Activated T-cell treated with anti-CD3 and anti-CD28 coated beads, Interleukin-2, amount 50 U/mL, for 72 hours (primary cell): ENCODE results near the gene NTNG2. TPM values are rescaled to one million over a fixed set of nuclear protein-coding genes. Genes with fewer than 3 reads are reported as not detected.
"Not testable (repeated sequence)": the region's sequence is repeated elsewhere in the genome, so short reads cannot be mapped to it uniquely, and the experiment has no call there.

Experiments used
- ATAC-seq, 2 donors: fragments of 150-1000 bp; cut with Tn5 transposase; replicated peaks in 1 of 2; 2 replicates each; pipeline ENCODE4 v1.10.0; 2021; ENCODE audit warnings: moderate library complexity in 2 of 2, mild to moderate bottlenecking in 1 of 2
- DNase-seq, 2 donors: peaks; one replicate each; pipeline ENCODE4 v3.0.0; 2021 to 2022; ENCODE audit warnings: mixed read lengths in 1 of 2
- H3K27ac Mint-ChIP-seq: one replicate; pipeline ENCODE4 v1.8.0; 2022; ENCODE audit warnings: mild to moderate bottlenecking, moderate library complexity, mixed read lengths
- H3K27me3 Mint-ChIP-seq: one replicate; pipeline ENCODE4 v1.8.0; 2022; ENCODE audit warnings: low read depth, mixed read lengths
- H3K36me3 Mint-ChIP-seq, 2 donors: one replicate each; pipeline ENCODE4 v1.8.0; 2022; ENCODE audit warnings: mixed read lengths in 2 of 2, mild to moderate bottlenecking in 1 of 2; ENCODE audit not compliant: insufficient read depth in 2 of 2
- H3K4me1 Mint-ChIP-seq: one replicate; pipeline ENCODE4 v1.8.0; 2022; ENCODE audit warnings: low read depth, mixed read lengths
- H3K4me3 Mint-ChIP-seq, 2 donors: one replicate each; pipeline ENCODE4 v1.8.0; 2022; ENCODE audit warnings: mild to moderate bottlenecking in 2 of 2, mixed read lengths in 2 of 2, moderate library complexity in 2 of 2
- H3K9me3 Mint-ChIP-seq, 2 donors: one replicate each; pipeline ENCODE4 v1.8.0; 2022; ENCODE audit warnings: mixed read lengths in 2 of 2
- total RNA-seq, 2 donors: library from RNA; stranded (reverse); gene quantifications; one replicate each; pipeline ENCODE4 v1.2.3, GENCODE V29; 2022

Gene NTNG2
- 1 to 10 TPM; 3.2 to 5.4 TPM for total RNA-seq

- Mint-ChIP-seq H3K4me1 (peaks cover 5% of the 10 kb centered on the region), H3K27me3 (peaks cover 62% of the 10 kb centered on the region), H3K4me3 (peak within 1 kb of the TSS; percentile 91 to 96), H3K9me3 (no peaks in the 10 kb centered on the region), H3K27ac (peak within 1 kb of the TSS; percentile 43), H3K36me3 (peaks cover 0 to 5% of the 10 kb centered on the region in 2 donors)
- ATAC-seq (peak; percentile 6 to 26), DNase-seq (peak in 1 of 2 donors; percentile 27)
Observed at GRCh38 chr9:132161743-132162184, at the start of gene NTNG2. TSS of gene NTNG2 (plus strand) at chr9:132162058. CDS start at chr9:132166832, 4,774 bp downstream.

- H3K4me3 Mint-ChIP-seq: no peak overlapping the region
- peaks cover 2 to 4% of the 10 kb centered on the region in 2 donors for H3K9me3 Mint-ChIP-seq
- H3K27ac Mint-ChIP-seq: no peak overlapping the region
- no peaks in the 10 kb centered on the region for H3K4me1 Mint-ChIP-seq
- peaks cover 71% of the 10 kb centered on the region for H3K27me3 Mint-ChIP-seq
- DNase-seq (peak; percentile 51 to 59), ATAC-seq (peak in 1 of 2 donors; percentile 38)
- H3K36me3 Mint-ChIP-seq: no peaks in the 10 kb centered on the region
Observed at GRCh38 chr9:132114102-132114707, 47.7 kb upstream of the NTNG2 start.

DNA sequence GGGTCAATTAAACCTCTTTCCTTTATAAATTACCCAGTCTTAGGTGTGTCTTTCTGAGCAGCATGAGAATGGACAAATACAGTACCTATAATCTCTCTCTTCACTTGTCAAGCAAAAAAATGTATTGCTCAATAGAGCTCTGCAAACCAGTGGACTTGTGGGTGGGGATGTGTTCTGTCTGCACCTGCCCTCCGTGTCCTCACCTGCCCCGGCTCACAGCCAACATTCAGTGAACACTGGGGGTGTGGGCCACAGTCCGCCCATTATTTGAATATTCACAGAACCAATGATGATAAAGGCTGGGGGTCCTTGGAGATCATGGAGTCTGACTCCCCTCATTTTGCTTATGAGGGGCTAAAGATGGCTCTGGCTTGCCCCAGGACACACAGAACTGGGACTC, 45.3 kb upstream of the NTNG2 start:
- no peak for DNase-seq

GRCh38 chr9:132117694-132118093, 44.2 kb upstream of the NTNG2 start:
- Mint-ChIP-seq H3K4me1 (no peaks in the 10 kb centered on the region), H3K36me3 (no peaks in the 10 kb centered on the region), H3K27me3 (peaks cover 85% of the 10 kb centered on the region), H3K9me3 (peaks cover 2 to 4% of the 10 kb centered on the region in 2 donors), H3K4me3 (no peak overlapping the region), H3K27ac (no peak overlapping the region)
- ATAC-seq: no peak
- no peak for DNase-seq

More for the DNA sequence above, 45.3 kb upstream of the NTNG2 start:
- Mint-ChIP-seq H3K27ac (no peak overlapping the region), H3K9me3 (peaks cover 2 to 4% of the 10 kb centered on the region in 2 donors), H3K4me1 (no peaks in the 10 kb centered on the region), H3K4me3 (no peak overlapping the region), H3K27me3 (peaks cover 82% of the 10 kb centered on the region), H3K36me3 (no peaks in the 10 kb centered on the region)
- ATAC-seq: no peak

DNA sequence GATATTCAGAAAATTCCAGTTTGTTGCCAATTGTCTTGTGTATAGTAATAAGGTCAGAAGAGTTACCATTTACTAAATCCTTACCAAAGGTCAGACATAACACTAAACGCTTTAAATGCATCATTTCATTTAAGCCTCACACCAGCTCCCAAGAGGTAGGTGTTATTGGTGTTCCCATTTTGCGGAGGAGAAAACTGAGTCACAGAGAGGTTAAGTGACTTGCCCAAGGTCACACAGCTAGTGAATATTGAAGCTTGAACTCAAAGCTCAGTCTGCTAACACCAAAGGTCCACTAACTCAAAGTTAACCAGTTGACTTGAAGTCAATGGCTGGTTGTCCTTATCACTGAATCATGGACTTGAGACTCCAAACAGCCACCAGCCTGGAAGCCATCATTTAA, 40.8 kb upstream of the NTNG2 start:
- no peak for ATAC-seq
- no peak overlapping the region for H3K27ac Mint-ChIP-seq
- peaks cover 4 to 6% of the 10 kb centered on the region in 2 donors for H3K9me3 Mint-ChIP-seq
- no peak for DNase-seq
- H3K4me3 Mint-ChIP-seq: no peak overlapping the region
- H3K4me1 Mint-ChIP-seq: peaks cover 9% of the 10 kb centered on the region
- no peaks in the 10 kb centered on the region for H3K36me3 Mint-ChIP-seq
- H3K27me3 Mint-ChIP-seq: peaks cover 92% of the 10 kb centered on the region

- Mint-ChIP-seq H3K36me3 (no peaks in the 10 kb centered on the region), H3K27me3 (peaks cover 87% of the 10 kb centered on the region), H3K9me3 (peaks cover 0 to 5% of the 10 kb centered on the region in 2 donors), H3K4me1 (peaks cover 24% of the 10 kb centered on the region), H3K27ac (no peak overlapping the region), H3K4me3 (no peak overlapping the region)
- no peak for DNase-seq
- ATAC-seq: no peak
Observed at GRCh38 chr9:132124800-132125199, 37.1 kb upstream of the NTNG2 start.

- Mint-ChIP-seq H3K36me3 (no peaks in the 10 kb centered on the region), H3K4me1 (peaks cover 24% of the 10 kb centered on the region), H3K27ac (no peak overlapping the region), H3K27me3 (peaks cover 84% of the 10 kb centered on the region), H3K9me3 (peaks cover 0 to 5% of the 10 kb centered on the region in 2 donors), H3K4me3 (no peak overlapping the region)
- DNase-seq (no peak), ATAC-seq (no peak)
Observed at GRCh38 chr9:132125361-132125760, 36.5 kb upstream of the NTNG2 start.

- peak overlapping the region; percentile 60 to 72 for H3K4me3 Mint-ChIP-seq
- H3K36me3 Mint-ChIP-seq: no peaks in the 10 kb centered on the region
- peaks cover 24% of the 10 kb centered on the region for H3K4me1 Mint-ChIP-seq
- ATAC-seq (peak; percentile 73 to 86), DNase-seq (peak; percentile 33 to 34)
- H3K27ac Mint-ChIP-seq: no peak overlapping the region
- H3K27me3 Mint-ChIP-seq: peaks cover 84% of the 10 kb centered on the region
- peaks cover 0 to 5% of the 10 kb centered on the region in 2 donors for H3K9me3 Mint-ChIP-seq
Observed at GRCh38 chr9:132125944-132126679, 35.7 kb upstream of the NTNG2 start.

- Mint-ChIP-seq H3K36me3 (no peaks in the 10 kb centered on the region), H3K4me1 (peaks cover 24% of the 10 kb centered on the region), H3K27me3 (peaks cover 84% of the 10 kb centered on the region), H3K9me3 (peaks cover 0 to 5% of the 10 kb centered on the region in 2 donors), H3K4me3 (peak overlapping the region; percentile 60 to 72), H3K27ac (no peak overlapping the region)
- ATAC-seq (no peak), DNase-seq (no peak)
Observed at GRCh38 chr9:132126680-132127236, 35.1 kb upstream of the NTNG2 start.

DNA sequence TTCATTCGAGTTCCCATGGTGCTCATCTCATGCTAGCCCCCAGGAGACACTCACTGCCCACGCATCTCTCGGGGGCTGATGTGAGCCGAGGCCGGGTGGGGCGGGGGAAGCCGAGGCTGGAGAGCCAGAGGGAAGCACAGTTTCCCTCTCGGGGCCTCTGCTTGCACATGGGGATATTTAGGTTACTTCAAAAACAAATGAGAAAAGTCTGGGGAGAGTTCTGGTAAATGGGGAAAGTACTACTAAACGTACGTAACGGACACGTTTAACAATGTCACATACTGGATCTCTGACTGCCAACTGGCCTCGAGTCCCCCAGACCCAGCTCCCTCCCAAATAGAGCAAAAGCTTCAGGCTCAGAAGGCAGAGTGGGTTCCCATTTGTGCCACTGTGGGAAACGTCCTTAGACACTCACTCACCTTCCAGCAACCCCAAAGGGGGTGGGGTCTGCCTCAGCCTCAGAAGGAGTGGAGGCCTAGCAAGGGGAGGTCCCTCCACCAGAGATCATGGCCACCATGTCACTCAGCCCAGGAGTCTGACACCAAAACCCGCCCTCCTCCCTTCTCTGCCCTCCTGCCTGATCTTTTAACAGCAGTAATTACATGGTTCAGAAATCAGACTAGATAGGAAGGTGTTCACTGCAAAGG, 33.8 kb upstream of the NTNG2 start:
- H3K4me1 Mint-ChIP-seq: peaks cover 24% of the 10 kb centered on the region
- no peak overlapping the region for H3K27ac Mint-ChIP-seq
- H3K27me3 Mint-ChIP-seq: peaks cover 86% of the 10 kb centered on the region
- H3K4me3 Mint-ChIP-seq: no peak overlapping the region
- DNase-seq (no peak), ATAC-seq (no peak)
- peaks cover 0 to 5% of the 10 kb centered on the region in 2 donors for H3K9me3 Mint-ChIP-seq
- no peaks in the 10 kb centered on the region for H3K36me3 Mint-ChIP-seq

- Mint-ChIP-seq H3K4me1 (peaks cover 24% of the 10 kb centered on the region), H3K9me3 (no peaks in the 10 kb centered on the region), H3K27ac (no peak overlapping the region)
Observed at GRCh38 chr9:132129535-132129934, 32.3 kb upstream of the NTNG2 start.

DNA sequence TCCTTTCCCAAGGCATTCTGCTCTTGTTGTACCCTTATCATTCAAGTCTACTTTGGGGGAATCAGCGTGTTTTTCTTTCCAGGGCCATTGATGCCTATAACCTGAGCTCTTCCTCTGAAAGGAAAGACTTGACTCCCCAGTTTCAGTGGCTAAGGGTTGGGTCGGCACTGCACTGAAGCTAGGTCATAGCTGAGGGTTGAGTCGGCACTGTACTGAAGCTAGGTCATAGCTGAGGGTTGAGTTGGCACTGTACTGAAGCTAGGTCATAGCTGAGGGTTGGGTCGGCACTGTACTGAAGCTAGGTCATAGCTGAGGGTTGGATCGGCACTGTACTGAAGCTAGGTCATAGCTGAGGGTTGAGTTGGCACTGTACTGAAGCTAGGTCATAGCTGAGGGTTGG, 27.8 kb upstream of the NTNG2 start:
- peaks cover 42% of the 10 kb centered on the region for H3K27me3 Mint-ChIP-seq
- H3K36me3 Mint-ChIP-seq, DNase-seq: not testable (repeated sequence)

More at GRCh38 chr9:132129535-132129934, 32.3 kb upstream of the NTNG2 start:
- ATAC-seq: no peak
- no peaks in the 10 kb centered on the region for H3K36me3 Mint-ChIP-seq
- DNase-seq: no peak
- no peak overlapping the region for H3K4me3 Mint-ChIP-seq
- H3K27me3 Mint-ChIP-seq: peaks cover 79% of the 10 kb centered on the region

GRCh38 chr9:132135456-132135855, 26.4 kb upstream of the NTNG2 start:
- Mint-ChIP-seq H3K36me3 (no peaks in the 10 kb centered on the region), H3K27ac (no peak overlapping the region), H3K9me3 (no peaks in the 10 kb centered on the region), H3K27me3 (peaks cover 40% of the 10 kb centered on the region), H3K4me3 (no peak overlapping the region), H3K4me1 (no peaks in the 10 kb centered on the region)
- no peak for DNase-seq
- no peak for ATAC-seq

More for the DNA sequence above, 27.8 kb upstream of the NTNG2 start:
- not testable (repeated sequence) for H3K4me3 Mint-ChIP-seq, H3K27ac Mint-ChIP-seq, H3K9me3 Mint-ChIP-seq, H3K4me1 Mint-ChIP-seq, ATAC-seq
